Endothelial cell of umbilical vein (primary cell): ENCODE results near the gene P2RY8.

ENCODE experiments used
- CTCF ChIP-seq, 2 donors: IDR thresholded peaks; 1 replicate in 1 of 2; 2 replicates in 1 of 2; pipeline ENCODE4 v1.5.1; 2011; ENCODE audit warnings: low read length in 2 of 2, mild to moderate bottlenecking in 2 of 2, moderate library complexity in 2 of 2, control low read depth in 1 of 2, inconsistent platforms in 1 of 2, low read depth in 1 of 2; ENCODE audit not compliant: insufficient read depth in 1 of 2; ENCODE audit errors: extremely low read depth in 1 of 2
- EZH2 ChIP-seq: IDR thresholded peaks from 2 replicates; pipeline ENCODE4 v1.6.1; 2012; ENCODE audit warnings: borderline replicate concordance, low read depth, mild to moderate bottlenecking, moderate library complexity, low read length, inconsistent platforms; ENCODE audit not compliant: severe bottlenecking
- GATA2 ChIP-seq: IDR thresholded peaks from 2 replicates; pipeline ENCODE4 v1.7.0; 2011; ENCODE audit warnings: low read depth, mild to moderate bottlenecking, moderate library complexity, mixed read lengths, low read length; ENCODE audit not compliant: insufficient read length, insufficient read depth
- JUN ChIP-seq: IDR thresholded peaks from 2 replicates; pipeline ENCODE4 v1.6.1; 2011; ENCODE audit warnings: borderline replicate concordance, low read depth; ENCODE audit not compliant: insufficient read length, insufficient read depth
- MAX ChIP-seq: IDR thresholded peaks from 2 replicates; pipeline ENCODE4 v1.6.1; 2011; ENCODE audit not compliant: insufficient read depth, insufficient read length
- POLR2A ChIP-seq: IDR thresholded peaks from 2 replicates; pipeline ENCODE4 v1.6.1; 2012; ENCODE audit warnings: low read depth, mild to moderate bottlenecking, control low read depth, low read length
- POLR2AphosphoS5 ChIP-seq: IDR thresholded peaks from 2 replicates; pipeline ENCODE4 v1.6.1; 2012; ENCODE audit warnings: low read depth, mild to moderate bottlenecking, control low read depth, low read length, moderate library complexity; ENCODE audit not compliant: insufficient read depth

- TF ChIP-seq CTCF (IDR thresholded peaks at IDR 0.05; ENCODE audit: extremely low read depth in 1 of 2, insufficient read depth in 1 of 2, low read depth in 1 of 2, low read length in 2 of 2) (no peak), EZH2 (no peak), POLR2A (no peak), POLR2AphosphoS5 (no peak), JUN (no peak), MAX (no peak), GATA2 (no peak)
These were observed 21.9 kb upstream of the P2RY8 start for GRCh38 chrX:1558761-1559468.
